ENCODE data around the gene MGST1.

GRCh38 chr12:16389594-16389993 lies 42.1 kb downstream of the MGST1 start:
- TF ChIP-seq CTCF (IDR thresholded peaks at IDR 0.05) (no peak), ZFX (IDR thresholded peaks at IDR 0.05; ENCODE audit: borderline replicate concordance) (no peak)

Data from 22Rv1 (cell line).